ENCODE measurements around the gene AGAP1. TPM values are rescaled to one million over a fixed set of nuclear protein-coding genes. Genes with fewer than 3 reads are reported as not detected.
A peak's percentile ranks its signal among the peaks of the same experiment; 100 is the strongest.

Gene AGAP1
- total RNA-seq, 1 donor from 2014 or later = 20.4 TPM

DNA sequence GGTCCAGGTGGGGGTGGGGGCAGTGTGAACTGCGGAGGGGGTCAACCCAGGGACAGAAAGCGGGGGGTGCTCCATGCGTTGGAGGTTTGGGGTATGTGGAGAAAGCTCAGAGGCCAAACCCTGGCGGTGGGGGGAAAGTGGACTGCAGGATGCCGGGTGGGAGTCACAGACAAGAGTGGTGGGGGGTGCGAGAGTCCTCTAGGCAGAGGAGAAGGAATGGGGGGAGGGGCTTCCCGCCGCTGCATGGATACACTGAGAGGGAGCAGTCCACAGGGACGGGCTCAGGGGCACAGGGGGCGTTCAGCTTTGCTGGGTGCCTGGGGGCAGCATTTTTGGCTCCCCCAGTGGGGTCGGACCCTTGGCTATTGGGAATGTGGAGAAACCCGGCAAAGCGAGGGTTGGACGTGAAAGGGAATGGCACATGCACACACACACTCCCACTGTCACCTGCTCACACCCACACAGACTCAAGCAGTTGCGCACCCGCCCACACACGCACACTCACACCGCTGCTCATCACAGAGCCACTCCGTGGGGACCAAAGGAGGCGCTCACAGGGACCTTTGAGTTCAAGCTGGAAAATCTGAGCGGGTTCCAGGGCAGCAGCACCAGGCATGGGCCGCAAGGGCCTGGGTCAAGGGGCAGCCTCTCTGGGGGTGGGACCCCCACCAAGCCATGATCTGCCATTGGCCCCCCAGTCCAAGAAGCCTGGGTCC is 666.7 kb downstream of the AGAP1 start:
- Histone ChIP-seq H3K9me3 (ENCODE audit: low read depth) (no peaks in the 10 kb centered on the region), H2AFZ (replicated peaks) (no peak overlapping the region), H3K36me3 (no peaks in the 10 kb centered on the region), H3K4me1 (peaks cover 36% of the 10 kb centered on the region), H3K4me3 (no peak overlapping the region), H4K20me1 (ENCODE audit: low read depth) (peaks cover 98% of the 10 kb centered on the region), H3K27ac (no peak overlapping the region), H3K4me2 (no peak overlapping the region), H3K27me3 (peaks cover 100% of the 10 kb centered on the region), H3K79me2 (ENCODE audit: low read depth) (no peaks in the 10 kb centered on the region), H3F3A (ENCODE audit: low read depth) (peaks cover 34% of the 10 kb centered on the region), H3K9ac (no peak overlapping the region)
- peak; percentile 30 for DNase-seq (ENCODE audit: low spot score)
- Mint-ChIP-seq H3K4me1 (peaks cover 44% of the 10 kb centered on the region), H3K27ac (no peak overlapping the region), H3K9me3 (no peaks in the 10 kb centered on the region), H3K27me3 (ENCODE audit: insufficient read depth, low read depth) (peaks cover 54% of the 10 kb centered on the region), H3K36me3 (peaks cover 2% of the 10 kb centered on the region), H3K4me3 (no peak overlapping the region)
- no peak for TF ChIP-seq EZH2 (IDR thresholded peaks at IDR 0.05)
- TF ChIP-seq, protein P1, sequence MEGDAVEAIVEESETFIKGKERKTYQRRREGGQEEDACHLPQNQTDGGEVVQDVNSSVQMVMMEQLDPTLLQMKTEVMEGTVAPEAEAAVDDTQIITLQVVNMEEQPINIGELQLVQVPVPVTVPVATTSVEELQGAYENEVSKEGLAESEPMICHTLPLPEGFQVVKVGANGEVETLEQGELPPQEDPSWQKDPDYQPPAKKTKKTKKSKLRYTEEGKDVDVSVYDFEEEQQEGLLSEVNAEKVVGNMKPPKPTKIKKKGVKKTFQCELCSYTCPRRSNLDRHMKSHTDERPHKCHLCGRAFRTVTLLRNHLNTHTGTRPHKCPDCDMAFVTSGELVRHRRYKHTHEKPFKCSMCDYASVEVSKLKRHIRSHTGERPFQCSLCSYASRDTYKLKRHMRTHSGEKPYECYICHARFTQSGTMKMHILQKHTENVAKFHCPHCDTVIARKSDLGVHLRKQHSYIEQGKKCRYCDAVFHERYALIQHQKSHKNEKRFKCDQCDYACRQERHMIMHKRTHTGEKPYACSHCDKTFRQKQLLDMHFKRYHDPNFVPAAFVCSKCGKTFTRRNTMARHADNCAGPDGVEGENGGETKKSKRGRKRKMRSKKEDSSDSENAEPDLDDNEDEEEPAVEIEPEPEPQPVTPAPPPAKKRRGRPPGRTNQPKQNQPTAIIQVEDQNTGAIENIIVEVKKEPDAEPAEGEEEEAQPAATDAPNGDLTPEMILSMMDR (IDR thresholded peaks at IDR 0.05) = no peak
- no peak for TF ChIP-seq EZH2phosphoT487 (IDR thresholded peaks at IDR 0.05)

DNA sequence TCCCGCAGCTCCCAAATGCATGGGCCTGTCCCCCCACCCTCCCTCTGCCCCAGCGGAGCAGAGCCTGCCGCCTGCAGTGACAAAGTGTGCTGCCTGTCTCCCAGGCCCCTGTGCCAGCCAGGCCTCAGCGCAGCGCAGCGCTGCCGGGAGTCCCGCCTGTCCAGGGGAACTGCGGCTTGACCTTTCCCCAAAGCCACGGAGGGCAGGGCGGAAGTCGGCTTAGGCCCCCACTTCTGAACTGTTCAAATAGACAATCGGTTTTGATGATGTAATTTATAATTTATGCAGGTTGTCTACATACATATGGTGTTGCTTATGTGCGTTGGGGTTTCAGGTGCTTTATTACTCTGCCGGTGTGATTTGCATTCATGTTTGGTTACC is 667.2 kb downstream of the AGAP1 start:
- Histone ChIP-seq H3K27me3 (peaks cover 100% of the 10 kb centered on the region), H3K4me3 (no peak overlapping the region), H2AFZ (replicated peaks) (no peak overlapping the region), H4K20me1 (ENCODE audit: low read depth) (peaks cover 98% of the 10 kb centered on the region), H3K9me3 (ENCODE audit: low read depth) (no peaks in the 10 kb centered on the region), H3K4me1 (peaks cover 38% of the 10 kb centered on the region), H3K4me2 (no peak overlapping the region), H3K36me3 (no peaks in the 10 kb centered on the region), H3F3A (ENCODE audit: low read depth) (peaks cover 36% of the 10 kb centered on the region), H3K27ac (no peak overlapping the region), H3K79me2 (ENCODE audit: low read depth) (no peaks in the 10 kb centered on the region), H3K9ac (no peak overlapping the region)
- TF ChIP-seq EZH2phosphoT487 (IDR thresholded peaks at IDR 0.05) (peak; percentile 51), EZH2 (IDR thresholded peaks at IDR 0.05) (peak; percentile 72)
- TF ChIP-seq, protein P1 (IDR thresholded peaks at IDR 0.05) = no peak
- Mint-ChIP-seq H3K27ac (no peak overlapping the region), H3K9me3 (no peaks in the 10 kb centered on the region), H3K27me3 (ENCODE audit: insufficient read depth, low read depth) (peaks cover 58% of the 10 kb centered on the region), H3K4me3 (no peak overlapping the region), H3K4me1 (peaks cover 46% of the 10 kb centered on the region), H3K36me3 (peaks cover 2% of the 10 kb centered on the region)
- peak; percentile 38 for DNase-seq (ENCODE audit: low spot score)

DNA sequence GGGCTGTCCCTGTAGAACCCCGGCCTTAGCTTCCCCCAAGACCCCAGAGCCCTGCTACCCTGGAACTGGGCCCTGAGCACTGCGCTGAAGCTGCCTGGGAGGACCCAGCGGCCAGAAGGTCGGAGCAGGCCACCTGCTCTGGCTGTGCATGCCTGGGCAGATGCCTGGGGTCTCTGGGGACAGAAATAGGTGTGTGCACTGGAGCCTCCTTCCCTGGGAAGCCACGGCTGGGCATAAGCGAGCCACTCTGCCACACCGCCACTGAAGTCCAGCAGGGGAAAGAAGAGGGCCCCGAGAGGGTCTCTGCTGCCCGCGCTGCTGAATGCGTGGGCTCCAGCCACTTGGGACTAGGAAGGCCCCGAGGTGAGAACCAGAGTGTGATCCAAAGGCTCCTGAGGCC is 667.7 kb downstream of the AGAP1 start:
- H2AFZ ChIP-seq (replicated peaks) = no peak overlapping the region
- no peak overlapping the region for H3K4me3 ChIP-seq
- Mint-ChIP-seq H3K27ac (no peak overlapping the region), H3K9me3 (no peaks in the 10 kb centered on the region), H3K36me3 (peaks cover 2% of the 10 kb centered on the region), H3K4me3 (no peak overlapping the region), H3K27me3 (ENCODE audit: insufficient read depth, low read depth) (peaks cover 62% of the 10 kb centered on the region), H3K4me1 (peaks cover 51% of the 10 kb centered on the region)
- no peak overlapping the region for H3K9ac ChIP-seq
- H3K4me1 ChIP-seq = peaks cover 41% of the 10 kb centered on the region
- H3K36me3 ChIP-seq = no peaks in the 10 kb centered on the region
- H3K27ac ChIP-seq = no peak overlapping the region
- peaks cover 99% of the 10 kb centered on the region for H4K20me1 ChIP-seq (ENCODE audit: low read depth)
- no peak overlapping the region for H3K4me2 ChIP-seq
- peaks cover 100% of the 10 kb centered on the region for H3K27me3 ChIP-seq
- H3K9me3 ChIP-seq (ENCODE audit: low read depth) = no peaks in the 10 kb centered on the region
- TF ChIP-seq, protein P1 (IDR thresholded peaks at IDR 0.05) = no peak
- TF ChIP-seq EZH2 (IDR thresholded peaks at IDR 0.05) = no peak
- no peak for TF ChIP-seq EZH2phosphoT487 (IDR thresholded peaks at IDR 0.05)
- no peaks in the 10 kb centered on the region for H3K79me2 ChIP-seq (ENCODE audit: low read depth)
- H3F3A ChIP-seq (ENCODE audit: low read depth) = peaks cover 41% of the 10 kb centered on the region
- peak; percentile 19 for DNase-seq (ENCODE audit: low spot score)

Measured in neural progenitor cell (in vitro differentiated cells).